CD1c-positive myeloid dendritic cell (primary cell): ENCODE measurements around the gene TBX18.
A peak's percentile ranks its signal among the peaks of the same experiment; 100 is the strongest.

Source experiments
- DNase-seq: peaks from one replicate; pipeline ENCODE4 v3.0.0-alpha.2; 2016; ENCODE audit errors: extremely low spot score

Gene TBX18

DNA sequence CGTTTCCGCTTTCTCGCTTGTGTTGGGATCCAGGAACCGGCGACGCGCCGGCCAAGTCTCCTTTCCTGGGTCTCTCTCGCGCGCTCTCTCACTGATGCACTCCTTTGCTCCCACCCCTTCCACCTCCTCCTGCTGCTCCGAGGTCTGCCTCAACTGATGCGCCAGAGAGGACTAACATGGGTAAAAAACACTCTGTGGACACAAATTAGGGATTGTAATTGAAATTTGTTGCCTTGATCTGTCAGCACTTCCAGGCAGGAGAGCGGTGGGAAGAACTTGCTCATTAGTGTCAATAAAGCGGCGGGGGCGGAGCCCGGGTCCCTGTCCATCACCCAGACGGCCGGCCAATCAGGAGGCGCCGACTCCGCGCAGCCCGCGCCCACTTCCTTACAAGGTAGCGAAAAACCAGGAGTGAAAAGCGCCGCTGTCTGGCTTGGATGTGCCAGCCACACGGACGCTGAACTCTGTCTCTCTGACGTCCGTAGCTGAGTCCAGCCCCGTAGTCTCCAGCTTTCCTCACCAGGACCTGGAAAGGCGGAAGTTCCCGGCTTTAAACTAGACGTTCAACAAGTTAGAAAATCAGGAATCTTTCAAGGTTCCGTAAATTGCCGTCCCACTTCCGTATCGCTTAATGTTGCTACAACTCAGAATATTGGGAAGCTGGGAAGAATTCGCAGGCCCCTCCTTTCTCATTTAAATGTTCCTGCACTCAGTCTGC is at the start of gene TBX18:
Gene TBX18 (minus strand): TSS at position 267 of the 718 bp plus-strand sequence. CDS start 417 bp downstream, outside the sequence.
- peak; percentile 49 for DNase-seq

GRCh38 chr6:84811351-84811750 is 47.0 kb upstream of the TBX18 start:
- DNase-seq, result no peak

DNA sequence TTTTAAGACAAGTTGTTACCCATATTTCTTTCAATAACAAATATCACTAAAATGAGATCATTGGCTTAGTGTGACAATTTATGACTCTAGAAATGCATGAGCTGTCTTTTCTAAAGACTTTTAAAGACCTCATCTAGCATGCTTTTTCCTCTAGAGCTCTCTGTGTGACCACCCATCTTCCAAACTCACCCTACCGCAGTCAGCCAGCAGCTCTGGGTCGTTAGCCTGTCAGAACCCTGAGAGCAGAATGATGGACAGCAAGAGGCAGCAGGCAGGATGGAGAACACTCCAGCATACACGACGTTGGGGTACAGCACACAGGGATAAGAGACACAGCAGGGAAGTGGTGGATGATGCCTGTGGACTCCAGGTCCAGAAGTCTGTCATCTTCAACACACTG is 45.1 kb upstream of the TBX18 start:
- DNase-seq, result no peak

- no peak for DNase-seq
Measured at GRCh38 chr6:84808491-84809061, 44.2 kb upstream of the TBX18 start.

GRCh38 chr6:84805145-84805544 is 40.7 kb upstream of the TBX18 start:
- DNase-seq, result no peak

DNA sequence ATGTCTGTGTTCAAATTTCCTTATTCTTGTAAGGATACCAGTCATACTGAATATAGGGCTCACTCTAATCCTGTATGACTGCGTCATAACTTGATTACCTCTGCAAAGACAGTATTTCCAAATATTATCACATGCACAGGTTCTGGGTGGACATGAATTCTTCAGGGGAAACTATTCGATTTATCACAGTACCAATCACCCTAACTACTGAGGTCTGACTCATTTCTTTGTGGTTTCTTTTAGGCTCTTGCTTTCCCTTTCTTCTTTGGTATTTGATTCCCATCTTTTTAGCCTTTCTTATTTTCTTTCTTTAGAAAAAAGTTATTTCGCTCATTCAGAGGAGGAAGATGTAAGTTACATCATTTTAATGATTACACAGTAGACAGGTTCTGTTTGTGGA is 40.3 kb upstream of the TBX18 start:
- no peak for DNase-seq

DNA sequence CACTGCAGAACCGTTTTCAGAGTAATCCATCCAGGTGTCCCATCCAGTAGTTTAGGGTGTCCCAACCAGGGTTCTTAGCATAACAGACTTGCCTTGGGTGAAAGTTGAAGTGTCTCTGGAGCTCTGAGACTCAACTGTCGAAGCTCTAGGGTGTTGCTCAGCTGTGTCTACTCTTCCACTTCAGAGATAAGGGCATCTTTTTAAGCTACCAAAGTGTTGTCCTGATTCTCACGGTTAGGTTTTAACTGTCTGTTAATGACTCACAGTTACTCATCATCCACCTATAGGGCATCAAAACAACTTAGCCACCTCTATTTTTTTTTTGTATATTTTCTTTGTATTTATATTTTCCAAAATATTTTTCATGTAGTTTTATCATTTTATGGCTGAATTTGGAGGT is 36.9 kb upstream of the TBX18 start:
- no peak for DNase-seq

DNA sequence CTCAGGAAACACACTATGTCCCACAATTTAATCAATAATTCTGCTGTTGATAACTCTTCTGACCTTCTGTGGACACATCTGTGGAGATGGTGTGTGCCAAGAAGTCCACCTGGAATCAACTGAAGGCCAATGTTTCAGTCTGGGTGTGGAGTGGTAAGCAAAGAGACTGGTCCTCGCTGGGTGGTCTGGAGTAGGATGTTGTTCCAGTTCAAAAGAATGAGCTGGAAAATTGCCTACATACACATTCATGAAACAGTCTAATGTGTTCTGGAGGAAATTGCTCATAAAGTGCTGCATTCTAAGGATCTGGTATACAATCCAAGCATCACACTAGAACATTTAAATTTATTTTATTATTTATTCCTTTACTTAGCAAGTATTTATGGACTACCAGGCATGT is 33.9 kb upstream of the TBX18 start:
- DNase-seq, result no peak

GRCh38 chr6:84796343-84796742 is 31.9 kb upstream of the TBX18 start:
- no peak for DNase-seq

- no peak for DNase-seq
Measured at GRCh38 chr6:84791927-84792326, 27.5 kb upstream of the TBX18 start.

DNA sequence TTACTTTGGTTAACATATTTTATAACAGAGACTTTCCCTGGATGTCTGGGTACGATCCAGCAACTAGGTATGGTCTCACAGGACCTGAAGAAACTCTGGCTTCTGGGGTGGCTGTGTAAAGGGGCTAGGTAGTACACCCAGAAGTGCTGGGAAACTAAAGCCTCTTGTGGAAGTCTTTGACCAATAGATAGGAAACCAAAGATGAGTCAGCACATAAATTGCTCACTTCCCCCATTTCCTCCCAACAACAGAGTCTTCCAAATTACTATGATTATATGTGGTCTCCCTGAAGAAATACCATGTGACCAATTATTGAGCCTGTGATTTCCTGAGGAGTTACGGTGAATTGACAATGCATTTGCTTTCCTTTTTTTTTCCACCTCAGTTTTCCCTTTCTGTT is 26.8 kb upstream of the TBX18 start:
- no peak for DNase-seq

DNA sequence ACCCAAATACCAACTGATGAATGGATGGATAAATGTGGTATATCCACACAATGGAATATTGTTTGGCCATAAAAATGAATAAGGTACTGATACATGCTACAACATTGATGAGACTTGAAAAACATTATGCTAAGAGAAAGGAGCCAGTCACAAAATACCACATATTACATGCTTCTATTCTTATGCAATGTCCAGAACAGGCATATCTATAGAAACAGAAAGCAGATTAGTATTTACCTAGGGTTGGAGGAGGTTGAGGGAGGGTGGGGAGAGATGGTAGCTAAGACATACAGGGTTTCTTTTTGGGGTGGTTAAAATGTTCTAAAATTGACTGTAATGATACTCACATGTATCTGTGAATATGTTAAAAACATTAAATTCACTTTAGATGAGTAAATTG is 24.8 kb upstream of the TBX18 start:
- no peak for DNase-seq

DNA sequence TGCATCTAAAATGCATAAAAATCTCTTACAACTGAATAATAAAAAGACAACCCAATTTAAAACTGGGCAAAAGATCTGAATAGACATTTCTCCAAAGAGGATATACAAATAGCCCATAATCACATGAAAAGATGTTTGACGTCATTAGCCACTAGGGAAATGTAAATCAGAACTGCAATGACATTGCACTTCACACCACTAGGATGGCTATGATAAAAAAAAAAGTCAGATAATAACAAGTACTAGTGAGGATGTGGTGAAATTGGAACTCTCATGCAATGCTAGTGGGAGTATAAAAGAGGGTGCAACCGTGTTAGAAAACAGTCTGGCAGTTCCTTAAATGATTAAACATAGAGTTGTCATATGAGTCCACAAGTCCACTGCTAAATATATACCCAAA is 24.3 kb upstream of the TBX18 start:
- no peak for DNase-seq

- no peak for DNase-seq
Measured at GRCh38 chr6:84785671-84786070, 21.3 kb upstream of the TBX18 start.

DNA sequence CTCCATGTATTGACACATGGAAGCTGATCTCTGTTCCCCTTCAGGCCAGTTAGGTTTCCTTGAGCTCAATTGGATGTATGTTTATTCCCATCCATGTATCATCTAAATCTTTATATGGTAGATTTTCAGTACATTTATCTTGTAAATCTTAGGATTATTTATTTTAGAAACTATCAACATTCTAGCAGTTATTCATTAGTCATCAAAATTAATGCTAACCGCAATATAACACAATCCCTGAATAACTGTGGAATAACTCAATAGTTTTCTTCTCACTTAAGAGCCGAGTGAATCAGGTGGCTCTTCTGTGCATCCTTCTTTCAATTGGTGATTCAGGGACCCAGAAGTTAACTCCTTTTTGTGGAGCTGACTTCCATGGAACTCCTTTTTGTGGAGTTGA is 15.5 kb upstream of the TBX18 start:
- DNase-seq, result no peak

- no peak for DNase-seq
Measured at GRCh38 chr6:84779380-84779779, 15.0 kb upstream of the TBX18 start.

- no peak for DNase-seq
Measured at GRCh38 chr6:84777888-84778287, 13.5 kb upstream of the TBX18 start.

DNA sequence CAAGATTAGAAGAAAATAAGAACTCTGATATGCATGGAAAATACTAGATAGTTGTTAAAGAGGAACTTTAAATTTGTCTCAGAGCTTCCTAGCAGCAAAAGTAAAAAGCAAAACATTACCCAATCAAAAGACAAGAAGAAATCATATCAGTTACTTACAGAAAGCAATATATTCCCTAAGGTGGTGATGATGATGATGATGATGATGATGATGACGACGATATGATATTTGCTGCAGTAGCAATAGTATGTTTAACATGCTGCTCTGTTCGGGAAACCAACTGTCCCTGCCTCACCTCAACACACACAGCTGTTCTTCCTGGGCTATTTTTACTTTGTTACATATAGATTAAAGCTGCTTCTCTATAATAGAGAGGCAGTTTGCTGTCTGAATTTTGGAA is 12.0 kb upstream of the TBX18 start:
- no peak for DNase-seq

DNA sequence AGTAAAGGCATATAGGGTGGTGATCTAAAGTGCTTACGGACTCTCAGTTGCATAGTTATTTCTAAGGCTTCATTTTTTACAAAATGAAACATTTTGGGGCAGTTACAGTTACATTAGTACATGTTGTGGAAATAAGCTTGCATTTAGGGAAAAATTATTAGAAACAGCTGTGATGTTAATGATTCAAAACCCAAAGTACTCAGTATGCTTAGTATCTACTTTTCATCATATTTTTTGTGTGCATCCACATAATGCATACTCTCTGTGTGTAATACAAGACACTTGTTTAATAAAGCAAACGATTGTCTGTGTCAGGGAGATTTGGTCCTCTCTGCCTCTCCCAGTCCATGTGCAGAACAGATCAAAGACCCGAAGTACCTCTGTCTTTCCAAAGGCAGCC is 11.4 kb upstream of the TBX18 start:
- DNase-seq, result no peak

- DNase-seq, result no peak
Measured at GRCh38 chr6:84774985-84775284, 10.5 kb upstream of the TBX18 start.

GRCh38 chr6:84774157-84774984 is 10.0 kb upstream of the TBX18 start:
- no peak for DNase-seq

DNA sequence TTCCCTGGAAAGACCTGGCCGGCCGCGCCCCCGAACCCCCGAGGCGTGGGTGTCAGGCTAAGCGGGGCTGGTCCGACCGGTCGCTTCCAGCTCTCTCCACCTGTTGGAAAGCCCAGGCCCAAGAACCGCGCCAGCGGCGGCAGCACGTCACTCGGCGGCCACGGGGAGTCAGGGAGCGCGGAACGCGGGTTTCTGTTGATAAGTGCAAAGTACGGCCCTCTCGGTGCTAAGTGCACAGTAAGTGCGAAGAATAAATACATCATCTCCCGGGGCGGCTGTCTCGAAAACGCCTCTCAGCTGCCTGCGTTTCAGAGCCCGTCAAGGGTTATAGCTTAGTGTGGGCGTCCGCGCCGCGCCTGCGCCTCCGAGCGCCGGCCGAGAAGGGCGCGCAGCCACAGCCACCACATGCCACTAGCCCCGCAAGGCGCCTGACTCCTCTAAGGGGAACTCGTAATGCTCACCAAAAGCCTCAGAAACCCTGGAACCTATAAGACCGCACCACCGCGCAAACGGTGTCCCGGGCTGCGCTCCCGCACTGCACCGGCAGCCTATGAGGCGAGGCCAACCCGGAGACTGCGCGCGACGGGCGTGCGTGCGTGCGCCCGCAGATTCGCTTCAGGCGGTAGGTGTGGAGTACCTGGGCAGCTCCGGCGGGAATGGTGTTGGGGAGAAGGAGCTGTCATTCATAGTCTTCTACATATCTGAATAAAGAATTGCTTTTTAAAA is 9.2 kb upstream of the TBX18 start:
- no peak for DNase-seq

DNA sequence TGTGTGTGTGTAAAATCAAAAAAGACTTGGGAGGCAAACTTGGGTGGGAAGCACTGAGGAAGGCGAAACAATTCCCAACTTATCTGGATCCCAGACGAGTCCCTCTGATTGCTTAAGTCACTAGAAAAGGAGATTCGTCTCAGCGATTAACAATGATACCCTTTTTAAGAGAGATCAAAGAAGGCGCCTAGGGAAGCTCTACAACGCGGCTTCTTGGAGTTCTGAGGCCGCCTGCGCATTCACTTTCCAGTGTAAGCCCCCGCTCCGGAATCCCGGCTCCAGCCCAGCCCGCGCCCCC is 8.7 kb upstream of the TBX18 start:
- DNase-seq, result no peak
